Panc1 (cell line): Measurements from ENCODE around the gene DNM1. TPM values are rescaled to one million over a fixed set of nuclear protein-coding genes. Genes with fewer than 3 reads are reported as not detected.

Experiments used
- ATAC-seq: fragments of 200-7000 bp; cut with Tn5 transposase; 2 replicates; pipeline ENCODE4 v1.9.1; 2020; ENCODE audit warnings: mild to moderate bottlenecking, moderate library complexity
- BruUV-seq: library from RNA; stranded (reverse); fragments of 400-500 nt; replicated peaks from 2 replicates; lab custom pipeline; 2021; lab: Mats Ljungman, UMichigan
- CTCF ChIA-PET: fragments of 300-600 bp; sonication (Branson Sonifier 250); formaldehyde crosslinking; loops from one replicate; lab custom pipeline; 2022; ENCODE audit warnings: antibody characterized with exemption; lab: Charles Lee
- POLR2A ChIA-PET: fragments of 300-600 bp; sonication (Branson Sonifier 250); formaldehyde crosslinking; loops from one replicate; lab custom pipeline; 2022; ENCODE audit warnings: antibody characterized with exemption; lab: Charles Lee
- DNase-seq: peaks from one replicate; pipeline ENCODE4 v3.0.0-alpha.2; 2010; ENCODE audit warnings: low read depth, low spot score
- H3K27ac ChIP-seq: 2 replicates; pipeline ENCODE4 v1.5.1; 2011; ENCODE audit warnings: mild to moderate bottlenecking, low read length, inconsistent platforms
- H3K27me3 ChIP-seq: fragments of 200-500 bp; sonication (Bioruptor generic); 2 replicates; pipeline ENCODE4 v1.6.0; 2014; ENCODE audit warnings: low read length, inconsistent platforms; ENCODE audit not compliant: control insufficient read depth, insufficient read depth
- H3K36me3 ChIP-seq: fragments of 200-500 bp; sonication (Bioruptor generic); 2 replicates; pipeline ENCODE4 v1.5.1; 2014; ENCODE audit warnings: inconsistent platforms, mild to moderate bottlenecking, low read length, moderate library complexity; ENCODE audit not compliant: control insufficient read depth, insufficient read depth
- H3K4me1 ChIP-seq: 2 replicates; pipeline ENCODE4 v1.5.1; 2011; ENCODE audit warnings: inconsistent platforms, mild to moderate bottlenecking, low read length, moderate library complexity; ENCODE audit not compliant: control insufficient read depth, insufficient read depth
- H3K4me3 ChIP-seq, 2 experiments: 2 replicates each; pipeline ENCODE4 v1.5.1; 2011 to 2012; ENCODE audit warnings: low read depth in 2 of 2, low read length in 2 of 2, mild to moderate bottlenecking in 2 of 2, inconsistent platforms in 1 of 2, moderate library complexity in 1 of 2
- H3K9me3 ChIP-seq: fragments of 200-500 bp; sonication (Bioruptor generic); 2 replicates; pipeline ENCODE4 v1.5.1; 2014; ENCODE audit warnings: low read depth, mild to moderate bottlenecking, inconsistent platforms, low read length, moderate library complexity; ENCODE audit not compliant: control insufficient read depth, insufficient read depth
- CTCF ChIP-seq: fragments of 450-650 bp; IDR thresholded peaks from 2 replicates; pipeline ENCODE4 v1.5.1; 2017; ENCODE audit warnings: mild to moderate bottlenecking
- POLR2AphosphoS5 ChIP-seq: IDR thresholded peaks from 2 replicates; pipeline ENCODE4 v1.6.1; 2012; ENCODE audit warnings: mild to moderate bottlenecking, low read depth, low read length, moderate library complexity
- REST ChIP-seq, 2 experiments: IDR thresholded peaks; 2 replicates each; pipeline ENCODE4 v1.6.1; 2011 to 2012; ENCODE audit warnings: low read depth in 2 of 2, control low read depth in 1 of 2, low read length in 1 of 2, mild to moderate bottlenecking in 1 of 2, moderate library complexity in 1 of 2; ENCODE audit not compliant: insufficient read depth in 1 of 2
- SIN3A ChIP-seq: IDR thresholded peaks from 2 replicates; pipeline ENCODE4 v1.6.1; 2012; ENCODE audit warnings: low read depth, mild to moderate bottlenecking, low read length, moderate library complexity, borderline replicate concordance; ENCODE audit not compliant: insufficient read depth
- TCF7L2 ChIP-seq: IDR thresholded peaks from 2 replicates; pipeline ENCODE4 v1.6.1; 2011; ENCODE audit warnings: mild to moderate bottlenecking, low read depth, low read length, inconsistent platforms
- in situ Hi-C: cut with HindIII; loops from 2 replicates; pipeline ENCODE4 v1.10.0; 2016; ENCODE audit warnings: low sequenced_read_pairs, low pct_unique_long_range_greater_than_20kb
- intact Hi-C: fragments of 100-400 bp; cut with micrococcal nuclease; formaldehyde crosslinking; loops from one replicate; pipeline ENCODE4 v1.10.0; 2022; ENCODE audit not compliant: unreplicated experiment
- total RNA-seq: library from RNA; stranded (reverse); gene quantifications from one replicate; pipeline ENCODE4 v1.2.1, GENCODE V29; 2021; ENCODE audit not compliant: unreplicated experiment

The DNM1 gene
- total RNA-seq, 1 experiment from 2014 or later: 18.7 TPM

GRCh38 chr9:128201441-128202369 is 1.5 kb upstream of the DNM1 start:
- no peaks in the 10 kb centered on the region for H3K27me3 ChIP-seq
- intact Hi-C loops: no loop called here
- ChIA-PET CTCF (no interaction called here), POLR2A (no interaction called here)
- H3K4me1 ChIP-seq: peaks cover 2% of the 10 kb centered on the region; the same call in 1 of the 2 replicates
- BruUV-seq: no TSS peak
- no peak for TF ChIP-seq SIN3A
- no peak for TF ChIP-seq REST (IDR thresholded peaks at IDR 0.05; ENCODE audit: insufficient read depth in 1 of 2, low read depth in 2 of 2, low read length in 1 of 2)
- TF ChIP-seq TCF7L2: no peak
- TF ChIP-seq CTCF: no peak
- TF ChIP-seq POLR2AphosphoS5: no peak
- DNase-seq (no peak), ATAC-seq (no peak)
- no peaks in the 10 kb centered on the region for H3K36me3 ChIP-seq
- no peaks in the 10 kb centered on the region for H3K9me3 ChIP-seq
- no peak overlapping the region for H3K27ac ChIP-seq
- no peak overlapping the region for H3K4me3 ChIP-seq
- in situ Hi-C loops: no loop called here

GRCh38 chr9:128202648-128203023 is 543 bp upstream of the DNM1 start:
- no peak for DNase-seq
- BruUV-seq: no TSS peak
- TF ChIP-seq POLR2AphosphoS5 (no peak), CTCF (no peak), SIN3A (no peak)
- ChIA-PET CTCF (no interaction called here), POLR2A (no interaction called here)
- no peak overlapping the region for H3K4me3 ChIP-seq
- no peaks in the 10 kb centered on the region for H3K9me3 ChIP-seq
- no peaks in the 10 kb centered on the region for H3K36me3 ChIP-seq
- peaks cover 2% of the 10 kb centered on the region; the same call in 1 of the 2 replicates for H3K4me1 ChIP-seq
- in situ Hi-C loops: no loop called here
- ATAC-seq: no peak
- intact Hi-C loops: no loop called here
- H3K27ac ChIP-seq: no peak overlapping the region
- no peaks in the 10 kb centered on the region for H3K27me3 ChIP-seq
